GM20431 (cell line): ENCODE results near the gene ETF1.

Experiments
- in situ Hi-C: fragments of 300-500 bp; cut with MseI, MboI; formaldehyde crosslinking; loops from one replicate; pipeline ENCODE4 v1.15.0; 2020; ENCODE audit warnings: low sequenced_read_pairs; ENCODE audit not compliant: unreplicated experiment

The ETF1 gene

GRCh38 chr5:138565100-138565821, 22.2 kb upstream of the ETF1 start:
- in situ Hi-C loops, result no loop called here

- in situ Hi-C loops, result no loop called here
These were observed 21.2 kb upstream of the ETF1 start for GRCh38 chr5:138564242-138564641.

GRCh38 chr5:138563340-138564118, 20.5 kb upstream of the ETF1 start:
- in situ Hi-C loops, result no loop called here

- in situ Hi-C loops, result no loop called here
These were observed 17.9 kb upstream of the ETF1 start for GRCh38 chr5:138560971-138561370.

GRCh38 chr5:138559937-138560336, 16.9 kb upstream of the ETF1 start:
- in situ Hi-C loops, result no loop called here

GRCh38 chr5:138557677-138558076, 14.6 kb upstream of the ETF1 start:
- in situ Hi-C loops, result no loop called here

GRCh38 chr5:138554143-138554542, 11.1 kb upstream of the ETF1 start:
- in situ Hi-C loops, result no loop called here

- in situ Hi-C loops, result no loop called here
These were observed 10.5 kb upstream of the ETF1 start for GRCh38 chr5:138553437-138554095.

- in situ Hi-C loops, result no loop called here
These were observed 9.6 kb upstream of the ETF1 start for GRCh38 chr5:138552657-138553056.

GRCh38 chr5:138549414-138549813, 6.4 kb upstream of the ETF1 start:
- in situ Hi-C loops, result no loop called here

- in situ Hi-C loops, result no loop called here
These were observed 3.0 kb upstream of the ETF1 start for GRCh38 chr5:138545919-138546562.

GRCh38 chr5:138544181-138545134, 1.4 kb upstream of the ETF1 start:
- in situ Hi-C loops, result no loop called here

- in situ Hi-C loops, result no loop called here
These were observed 681 bp upstream of the ETF1 start for GRCh38 chr5:138543730-138544104.

- in situ Hi-C loops, result no loop called here
These were observed 668 bp downstream of the ETF1 start for GRCh38 chr5:138542180-138542955.

GRCh38 chr5:138541511-138542179, 1.4 kb downstream of the ETF1 start:
- in situ Hi-C loops, result no loop called here

GRCh38 chr5:138539791-138540190, 3.2 kb downstream of the ETF1 start:
- in situ Hi-C loops, result no loop called here

- in situ Hi-C loops, result no loop called here
These were observed 4.0 kb downstream of the ETF1 start for GRCh38 chr5:138538943-138539627.
